GM19035 (cell line): Measurements from ENCODE around the gene NTM.

Source experiments
- ATAC-seq: cut with Tn5 transposase; IDR thresholded peaks from one replicate; pipeline ENCODE4 v1.9.1; 2021; ENCODE audit not compliant: unreplicated experiment

The NTM gene

GRCh38 chr11:131932584-131933325 lies 562.3 kb downstream of the NTM start:
- ATAC-seq: no peak

- ATAC-seq: no peak
Observed at GRCh38 chr11:131934006-131934405, 563.6 kb downstream of the NTM start.

- no peak for ATAC-seq
Observed at GRCh38 chr11:131938351-131938751, 567.9 kb downstream of the NTM start.

GRCh38 chr11:131940126-131940525 lies 569.7 kb downstream of the NTM start:
- no peak for ATAC-seq

GRCh38 chr11:131942878-131943277 lies 572.5 kb downstream of the NTM start:
- no peak for ATAC-seq

GRCh38 chr11:131943295-131943694 lies 572.9 kb downstream of the NTM start:
- no peak for ATAC-seq

GRCh38 chr11:131944736-131945135 lies 574.3 kb downstream of the NTM start:
- ATAC-seq: no peak

GRCh38 chr11:131945706-131946105 lies 575.3 kb downstream of the NTM start:
- ATAC-seq: no peak

- ATAC-seq: no peak
Observed at GRCh38 chr11:131947511-131947910, 577.1 kb downstream of the NTM start.

- ATAC-seq: no peak
Observed at GRCh38 chr11:131951121-131951520, 580.7 kb downstream of the NTM start.

- ATAC-seq: no peak
Observed at GRCh38 chr11:131954146-131954545, 583.7 kb downstream of the NTM start.

GRCh38 chr11:131955904-131956303 lies 585.5 kb downstream of the NTM start:
- no peak for ATAC-seq

- no peak for ATAC-seq
Observed at GRCh38 chr11:131957201-131957600, 586.8 kb downstream of the NTM start.

- ATAC-seq: no peak
Observed at GRCh38 chr11:131957875-131958274, 587.5 kb downstream of the NTM start.

- no peak for ATAC-seq
Observed at GRCh38 chr11:131962818-131963217, 592.4 kb downstream of the NTM start.

- ATAC-seq: no peak
Observed at GRCh38 chr11:131964698-131965483, 594.5 kb downstream of the NTM start.

GRCh38 chr11:131965504-131965903 lies 595.1 kb downstream of the NTM start:
- ATAC-seq: no peak

- ATAC-seq: no peak
Observed at GRCh38 chr11:131966667-131967066, 596.3 kb downstream of the NTM start.

GRCh38 chr11:131969261-131969660 lies 598.8 kb downstream of the NTM start:
- no peak for ATAC-seq

GRCh38 chr11:131973061-131973460 lies 602.6 kb downstream of the NTM start:
- no peak for ATAC-seq

- no peak for ATAC-seq
Observed at GRCh38 chr11:131975619-131976018, 605.2 kb downstream of the NTM start.

- no peak for ATAC-seq
Observed at GRCh38 chr11:131976021-131976420, 605.6 kb downstream of the NTM start.
